HCT116 (cell line): ENCODE results near the gene CCNE1. TPM values are rescaled to one million over a fixed set of nuclear protein-coding genes. Genes with fewer than 3 reads are reported as not detected.

Source experiments
- ATAC-seq: fragments of 200-7000 bp; cut with Tn5 transposase; 2 replicates; pipeline ENCODE4 v1.9.1; 2020; ENCODE audit warnings: mild to moderate bottlenecking, moderate library complexity
- BruUV-seq: library from RNA; stranded (reverse); fragments of 400-500 nt; replicated peaks from 2 replicates; lab custom pipeline; 2021; lab: Mats Ljungman, UMichigan
- CTCF ChIA-PET: fragments of 300-600 bp; sonication (Branson Sonifier 250); formaldehyde crosslinking; loops from one replicate; lab custom pipeline; 2021; ENCODE audit warnings: antibody characterized with exemption; lab: Charles Lee
- POLR2A ChIA-PET: fragments of 300-600, 350-600 bp; sonication (Branson Sonifier 250); formaldehyde crosslinking; loops from one replicate; lab custom pipeline; 2021; ENCODE audit warnings: antibody characterized with exemption; lab: Charles Lee
- RAD21 ChIA-PET, 2 experiments: fragments of 300-600 bp; sonication (Branson Sonifier 250); formaldehyde crosslinking; loops; one replicate each; lab custom pipeline; 2023; ENCODE audit warnings: low total read pairs in 2 of 2; ENCODE audit not compliant: uncharacterized antibody in 2 of 2, unreplicated experiment in 2 of 2, low non-redundant PET in 1 of 2; lab: Charles Lee
- DNase-seq: peaks from one replicate; pipeline ENCODE4 v3.0.0-alpha.2; 2010; ENCODE audit warnings: low read depth, low spot score
- H2AFZ ChIP-seq: fragments of 200-600 bp; shearing (Covaris generic), sonication (generic); 2 replicates; pipeline ENCODE4 v1.6.1; 2017; ENCODE audit warnings: low read depth, mixed run types, mixed read lengths, antibody characterized with exemption, low read length; ENCODE audit not compliant: poor library complexity, severe bottlenecking
- H3K27ac ChIP-seq: 2 replicates; pipeline ENCODE4 v1.5.1; 2012; ENCODE audit warnings: low read depth, low read length
- H3K27me3 ChIP-seq: fragments of 200-600 bp; sonication (generic); 2 replicates; pipeline ENCODE4 v1.6.1; 2016; ENCODE audit warnings: mixed run types, low read length, mixed read lengths; ENCODE audit not compliant: insufficient read depth
- H3K36me3 ChIP-seq, 2 experiments: fragments of 200-500 bp in 1 of 2; fragments of 200-600 bp in 1 of 2; sonication (Bioruptor generic) in 1 of 2; sonication (generic) in 1 of 2; 2 replicates each; pipeline versions ENCODE4 v1.5.1 to v1.6.1; 2014 to 2016; ENCODE audit warnings: low read length in 2 of 2, inconsistent platforms in 1 of 2, mixed read lengths in 1 of 2, mixed run types in 1 of 2; ENCODE audit not compliant: insufficient read depth in 2 of 2, control insufficient read depth in 1 of 2
- H3K4me1 ChIP-seq, 2 experiments: fragments of 200-600 bp in 1 of 2; sonication (generic) in 1 of 2; 2 replicates each; pipeline versions ENCODE4 v1.5.1 to v1.6.1; 2012 to 2017; ENCODE audit warnings: low read length in 2 of 2, inconsistent platforms in 1 of 2, mild to moderate bottlenecking in 1 of 2, mixed read lengths in 1 of 2, mixed run types in 1 of 2, moderate library complexity in 1 of 2; ENCODE audit not compliant: insufficient read depth in 2 of 2, control insufficient read depth in 1 of 2
- H3K4me2 ChIP-seq: fragments of 200-600 bp; sonication (generic); 2 replicates; pipeline ENCODE4 v1.6.1; 2017; ENCODE audit warnings: mixed run types, low read length, mixed read lengths
- H3K4me3 ChIP-seq, 2 experiments: fragments of 200-600 bp in 1 of 2; sonication (generic) in 1 of 2; replicated peaks in 1 of 2; 2 replicates each; pipeline ENCODE4 v1.5.1; 2011 to 2016; ENCODE audit warnings: low read length in 2 of 2, control low read depth in 1 of 2, low read depth in 1 of 2, mild to moderate bottlenecking in 1 of 2, mixed read lengths in 1 of 2, mixed run types in 1 of 2
- H3K79me2 ChIP-seq: fragments of 200-600 bp; sonication (generic); 2 replicates; pipeline ENCODE4 v1.6.1; 2017; ENCODE audit warnings: mild to moderate bottlenecking, mixed run types, low read length, moderate library complexity, mixed read lengths; ENCODE audit not compliant: insufficient read depth
- H3K9ac ChIP-seq: fragments of 200-600 bp; sonication (generic); 2 replicates; pipeline ENCODE4 v1.6.1; 2016; ENCODE audit warnings: low read length, mixed read lengths
- H3K9me2 ChIP-seq: fragments of 200-600 bp; sonication (generic), shearing (Covaris generic); 2 replicates; pipeline ENCODE4 v1.6.1; 2017; ENCODE audit warnings: mixed run types, mild to moderate bottlenecking, moderate library complexity; ENCODE audit not compliant: insufficient read depth
- H3K9me3 ChIP-seq, 2 experiments: fragments of 200-500 bp in 1 of 2; fragments of 200-600 bp in 1 of 2; sonication (Bioruptor generic) in 1 of 2; sonication (generic) in 1 of 2; 2 replicates each; pipeline ENCODE4 v1.6.1; 2014 to 2017; ENCODE audit warnings: low read length in 2 of 2, mixed read lengths in 2 of 2, inconsistent platforms in 1 of 2, low read depth in 1 of 2, mild to moderate bottlenecking in 1 of 2, mixed run types in 1 of 2, moderate library complexity in 1 of 2; ENCODE audit not compliant: control insufficient read depth in 1 of 2, insufficient read depth in 1 of 2
- H4K20me1 ChIP-seq: fragments of 200-600 bp; sonication (generic), shearing (Covaris generic); 2 replicates; pipeline ENCODE4 v1.6.1; 2017; ENCODE audit warnings: mixed run types, mild to moderate bottlenecking, moderate library complexity; ENCODE audit not compliant: insufficient read depth
- CBX3 ChIP-seq: IDR thresholded peaks from 2 replicates; pipeline ENCODE4 v1.6.1; 2012; ENCODE audit warnings: low read depth
- CTCF ChIP-seq, 3 experiments: fragments of 200-600 bp in 1 of 3; sonication (generic) in 1 of 3; IDR thresholded peaks in 2 of 3; conservative IDR thresholded peaks in 1 of 3; 2 replicates each; pipeline ENCODE4 v1.5.1; 2012 to 2017; ENCODE audit warnings: low read depth in 2 of 3, low read length in 2 of 3, antibody characterized with exemption in 1 of 3, borderline replicate concordance in 1 of 3, control low read depth in 1 of 3, mild to moderate bottlenecking in 1 of 3, mixed read lengths in 1 of 3, mixed run types in 1 of 3, moderate library complexity in 1 of 3; ENCODE audit not compliant: insufficient read depth in 1 of 3
- EGR1 ChIP-seq: IDR thresholded peaks from 2 replicates; pipeline ENCODE4 v1.6.1; 2012; ENCODE audit warnings: low read depth
- ELF1 ChIP-seq: IDR thresholded peaks from 2 replicates; pipeline ENCODE4 v1.6.1; 2012; ENCODE audit warnings: low read depth, borderline replicate concordance
- EZH2 ChIP-seq: fragments of 200-600 bp; sonication (generic); IDR thresholded peaks from 2 replicates; pipeline ENCODE4 v1.6.1; 2017; ENCODE audit warnings: antibody characterized with exemption, mixed run types
- JUND ChIP-seq: IDR thresholded peaks from 2 replicates; pipeline ENCODE4 v1.6.1; 2012
- YY1 ChIP-seq: IDR thresholded peaks from 2 replicates; pipeline ENCODE4 v1.6.1; 2011; ENCODE audit warnings: low read length, low read depth, moderate library complexity, mild to moderate bottlenecking; ENCODE audit not compliant: insufficient replicate concordance; ENCODE audit errors: extremely low read depth
- ZBTB33 ChIP-seq: IDR thresholded peaks from 2 replicates; pipeline ENCODE4 v1.6.1; 2011; ENCODE audit warnings: mild to moderate bottlenecking, low read length, moderate library complexity; ENCODE audit not compliant: insufficient replicate concordance; ENCODE audit errors: extremely low read depth
- ZNF274 ChIP-seq: fragments of 200-500 bp; sonication (Bioruptor generic); IDR thresholded peaks from 2 replicates; pipeline ENCODE4 v1.6.1; 2014; ENCODE audit warnings: mild to moderate bottlenecking, low read depth, low read length, inconsistent platforms
- intact Hi-C: fragments of 100-400 bp; cut with micrococcal nuclease; formaldehyde crosslinking; loops from 2 replicates; pipeline ENCODE4 v1.10.0; 2022
- total RNA-seq: library from RNA; stranded (reverse); gene quantifications from one replicate; pipeline ENCODE4 v1.2.1, GENCODE V29; 2021; ENCODE audit not compliant: unreplicated experiment
- TF ChIP-seq, protein P1 (sequence below): IDR thresholded peaks from 2 replicates; pipeline ENCODE4 v1.6.1; 2012; ENCODE audit warnings: low read depth

The CCNE1 gene
- total RNA-seq, 1 experiment from 2014 or later = 29.3 TPM

GRCh38 chr19:29855087-29855486, 43.3 kb downstream of the CCNE1 start (continued):
- TF ChIP-seq CTCF (IDR thresholded peaks at IDR 0.05 in 2 of 3, conservative IDR thresholded peaks at IDR 0.05 in 1 of 3; ENCODE audit: borderline replicate concordance in 1 of 3, insufficient read depth in 1 of 3, low read depth in 2 of 3, low read length in 2 of 3) = no peak
- TF ChIP-seq JUND = no peak
- TF ChIP-seq, protein P1, sequence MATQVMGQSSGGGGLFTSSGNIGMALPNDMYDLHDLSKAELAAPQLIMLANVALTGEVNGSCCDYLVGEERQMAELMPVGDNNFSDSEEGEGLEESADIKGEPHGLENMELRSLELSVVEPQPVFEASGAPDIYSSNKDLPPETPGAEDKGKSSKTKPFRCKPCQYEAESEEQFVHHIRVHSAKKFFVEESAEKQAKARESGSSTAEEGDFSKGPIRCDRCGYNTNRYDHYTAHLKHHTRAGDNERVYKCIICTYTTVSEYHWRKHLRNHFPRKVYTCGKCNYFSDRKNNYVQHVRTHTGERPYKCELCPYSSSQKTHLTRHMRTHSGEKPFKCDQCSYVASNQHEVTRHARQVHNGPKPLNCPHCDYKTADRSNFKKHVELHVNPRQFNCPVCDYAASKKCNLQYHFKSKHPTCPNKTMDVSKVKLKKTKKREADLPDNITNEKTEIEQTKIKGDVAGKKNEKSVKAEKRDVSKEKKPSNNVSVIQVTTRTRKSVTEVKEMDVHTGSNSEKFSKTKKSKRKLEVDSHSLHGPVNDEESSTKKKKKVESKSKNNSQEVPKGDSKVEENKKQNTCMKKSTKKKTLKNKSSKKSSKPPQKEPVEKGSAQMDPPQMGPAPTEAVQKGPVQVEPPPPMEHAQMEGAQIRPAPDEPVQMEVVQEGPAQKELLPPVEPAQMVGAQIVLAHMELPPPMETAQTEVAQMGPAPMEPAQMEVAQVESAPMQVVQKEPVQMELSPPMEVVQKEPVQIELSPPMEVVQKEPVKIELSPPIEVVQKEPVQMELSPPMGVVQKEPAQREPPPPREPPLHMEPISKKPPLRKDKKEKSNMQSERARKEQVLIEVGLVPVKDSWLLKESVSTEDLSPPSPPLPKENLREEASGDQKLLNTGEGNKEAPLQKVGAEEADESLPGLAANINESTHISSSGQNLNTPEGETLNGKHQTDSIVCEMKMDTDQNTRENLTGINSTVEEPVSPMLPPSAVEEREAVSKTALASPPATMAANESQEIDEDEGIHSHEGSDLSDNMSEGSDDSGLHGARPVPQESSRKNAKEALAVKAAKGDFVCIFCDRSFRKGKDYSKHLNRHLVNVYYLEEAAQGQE = no peak
- no peak for TF ChIP-seq YY1
- TF ChIP-seq EGR1 = no peak

- no peak overlapping the region for H3K27ac ChIP-seq
- DNase-seq (no peak), ATAC-seq (no peak)
- no peaks in the 10 kb centered on the region for H3K79me2 ChIP-seq
- no peaks in the 10 kb centered on the region for H3K27me3 ChIP-seq
- H4K20me1 ChIP-seq = no peaks in the 10 kb centered on the region
- no peak overlapping the region for H2AFZ ChIP-seq
- H3K4me3 ChIP-seq = no peak overlapping the region
- ChIA-PET RAD21 (no interaction called here), CTCF (no interaction called here), POLR2A (no interaction called here)
- no TSS peak for BruUV-seq
- H3K36me3 ChIP-seq = no peaks in the 10 kb centered on the region
- no peak overlapping the region for H3K4me2 ChIP-seq
- H3K9ac ChIP-seq = no peak overlapping the region
- H3K9me3 ChIP-seq = no peaks in the 10 kb centered on the region
- intact Hi-C loops = no loop called here
- H3K9me2 ChIP-seq = no peaks in the 10 kb centered on the region
- H3K4me1 ChIP-seq = peaks cover 2 to 17% of the 10 kb centered on the region in 2 experiments; a peak in 3 of 4 replicates
- TF ChIP-seq ELF1 (no peak), CBX3 (no peak), ZNF274 (no peak), ZBTB33 (no peak), JUND (no peak), EZH2 (no peak)
- TF ChIP-seq, protein P1 = no peak
Observed at GRCh38 chr19:29855741-29856500, 44.1 kb downstream of the CCNE1 start.
